Upper lobe of left lung (tissue), 6 donors: ENCODE measurements around the gene NTPCR. TPM values are rescaled to one million over a fixed set of nuclear protein-coding genes. Genes with fewer than 3 reads are reported as not detected.

Source experiments
- ATAC-seq, 2 donors: fragments of 200-7000 bp; cut with Tn5 transposase; one replicate each; pipeline ENCODE4 v1.9.1; 2022; ENCODE audit warnings: mild to moderate bottlenecking in 2 of 2, moderate library complexity in 2 of 2; ENCODE audit not compliant: low FRiP score in 2 of 2
- DNase-seq, 2 donors: peaks; one replicate each; pipeline ENCODE4 v3.0.0-alpha.2; 2019 to 2020
- H3K27ac ChIP-seq, 4 donors: fragments of 200-600 bp; sonication (generic); one replicate each; pipeline ENCODE4 v1.5.1; 2016 to 2019
- H3K27me3 ChIP-seq, 4 donors: fragments of 200-600 bp; sonication (generic); one replicate each; pipeline ENCODE4 v1.5.1; 2017 to 2019
- H3K36me3 ChIP-seq, 4 donors: fragments of 200-600 bp; sonication (generic); one replicate each; pipeline ENCODE4 v1.5.1; 2016 to 2019
- H3K4me1 ChIP-seq, 4 donors: fragments of 200-600 bp; sonication (generic); one replicate each; pipeline ENCODE4 v1.5.1; 2018 to 2019
- H3K4me3 ChIP-seq, 4 donors: fragments of 200-600 bp; sonication (generic); one replicate each; pipeline ENCODE4 v1.5.1; 2017 to 2019; ENCODE audit warnings: mild to moderate bottlenecking in 2 of 4, moderate library complexity in 1 of 4
- H3K9me3 ChIP-seq, 4 donors: fragments of 200-600 bp; sonication (generic); one replicate each; pipeline ENCODE4 v1.5.1; 2018 to 2019
- CTCF ChIP-seq, 6 experiments: fragments of 450-650 bp in 4 of 6; fragments of 200-600 bp in 2 of 6; sonication (generic) in 2 of 6; IDR thresholded peaks; one replicate each; pipeline ENCODE4 v1.5.1; 2016 to 2019; ENCODE audit warnings: antibody characterized with exemption in 6 of 6
- EP300 ChIP-seq, 4 donors: sonication (generic); formaldehyde crosslinking; IDR thresholded peaks; one replicate each; pipeline ENCODE4 v1.5.1; 2017; ENCODE audit warnings: antibody characterized with exemption in 4 of 4, control low read depth in 2 of 4
- POLR2A ChIP-seq, 4 donors: fragments of 450-650 bp; IDR thresholded peaks; one replicate each; pipeline ENCODE4 v1.5.1; 2016 to 2017; ENCODE audit warnings: antibody characterized with exemption in 4 of 4, mild to moderate bottlenecking in 2 of 4
- POLR2AphosphoS5 ChIP-seq, 2 donors: sonication (generic); formaldehyde crosslinking; IDR thresholded peaks; one replicate each; pipeline ENCODE4 v1.5.1; 2017; ENCODE audit warnings: antibody characterized with exemption in 2 of 2
- WGBS, 2 donors: methylation state at CpG; one replicate each; pipeline ENCODE4 v1.1.5; 2017 to 2018; 5-methylcytosine and 5-hydroxymethylcytosine counted together
- total RNA-seq, 6 donors: library from RNA; depleted of rRNA in 4 of 6; stranded (reverse); fragments of >200 nt in 4 of 6; gene quantifications; one replicate each; pipeline versions ENCODE4 v1.1.0 to v1.2.1, GENCODE V29; 2016 to 2021
- donor health status: DM: no; HTN: no; CAD: no; lungs with moderate emphysema.
- donor health status: DM: no; HTN: yes; CAD: no; lungs with severe emphysema.

The NTPCR gene
- total RNA-seq, 6 donors from 2014 or later: 15.2 to 35.5 (median 21.2) TPM

GRCh38 chr1:232951180-232951579 is 769 bp downstream of the NTPCR start:
- Histone ChIP-seq H3K27me3 (no peaks in the 10 kb centered on the region), H3K4me1 (peaks cover 11 to 29% (median 15%) of the 10 kb centered on the region in 4 donors), H3K36me3 (peaks cover 0 to 4% (median 0%) of the 10 kb centered on the region in 4 donors), H3K4me3 (peak overlapping the region; percentile 45 to 88 (median 70)), H3K9me3 (no peaks in the 10 kb centered on the region), H3K27ac (peak overlapping the region in 2 of 4 donors; percentile 88 to 89)
- DNase-seq (peak in 1 of 2 donors; percentile 26), ATAC-seq (peak; percentile 4 to 18)
- no peak for TF ChIP-seq CTCF (IDR thresholded peaks at IDR 0.05)
- no peak for TF ChIP-seq POLR2AphosphoS5 (IDR thresholded peaks at IDR 0.05)
- TF ChIP-seq POLR2A (IDR thresholded peaks at IDR 0.05): no peak
- 21 to 23% methylated on average over 5 of the region's 5 CpGs for WGBS, 2 donors

GRCh38 chr1:232951605-232952004 is 1.2 kb downstream of the NTPCR start:
- no peaks in the 10 kb centered on the region for H3K27me3 ChIP-seq
- H3K9me3 ChIP-seq: no peaks in the 10 kb centered on the region
- peak overlapping the region in 1 of 4 donors; percentile 89 for H3K27ac ChIP-seq
- ATAC-seq: no peak
- peaks cover 11 to 29% (median 15%) of the 10 kb centered on the region in 4 donors for H3K4me1 ChIP-seq
- peak overlapping the region in 2 of 4 donors; percentile 64 to 77 for H3K4me3 ChIP-seq
- DNase-seq: no peak
- TF ChIP-seq POLR2A (IDR thresholded peaks at IDR 0.05): no peak
- no peak for TF ChIP-seq EP300 (IDR thresholded peaks at IDR 0.05)
- TF ChIP-seq CTCF (IDR thresholded peaks at IDR 0.05): no peak
- no peak for TF ChIP-seq POLR2AphosphoS5 (IDR thresholded peaks at IDR 0.05)
- H3K36me3 ChIP-seq: peaks cover 0 to 8% (median 0%) of the 10 kb centered on the region in 4 donors
- 63 to 75% methylated on average over 1 of the region's 1 CpG for WGBS, 2 donors

GRCh38 chr1:232952514-232953499 is 2.4 kb downstream of the NTPCR start:
- DNase-seq: peak in 1 of 2 donors; percentile 37
- peak in 1 of 2 donors; percentile 30 for ATAC-seq
- Histone ChIP-seq H3K4me3 (no peak overlapping the region), H3K36me3 (peaks cover under 1 to 12% (median 3%) of the 10 kb centered on the region in 4 donors), H3K27ac (no peak overlapping the region), H3K4me1 (peaks cover 11 to 29% (median 15%) of the 10 kb centered on the region in 4 donors), H3K27me3 (no peaks in the 10 kb centered on the region), H3K9me3 (peaks cover 0 to under 1% (median 0%) of the 10 kb centered on the region in 4 donors)
- 85 to 91% methylated on average over 2 of the region's 2 CpGs for WGBS, 2 donors
- peak; percentile 46 to 69 (median 55) for TF ChIP-seq CTCF (IDR thresholded peaks at IDR 0.05)
- TF ChIP-seq POLR2A (IDR thresholded peaks at IDR 0.05): no peak

DNA sequence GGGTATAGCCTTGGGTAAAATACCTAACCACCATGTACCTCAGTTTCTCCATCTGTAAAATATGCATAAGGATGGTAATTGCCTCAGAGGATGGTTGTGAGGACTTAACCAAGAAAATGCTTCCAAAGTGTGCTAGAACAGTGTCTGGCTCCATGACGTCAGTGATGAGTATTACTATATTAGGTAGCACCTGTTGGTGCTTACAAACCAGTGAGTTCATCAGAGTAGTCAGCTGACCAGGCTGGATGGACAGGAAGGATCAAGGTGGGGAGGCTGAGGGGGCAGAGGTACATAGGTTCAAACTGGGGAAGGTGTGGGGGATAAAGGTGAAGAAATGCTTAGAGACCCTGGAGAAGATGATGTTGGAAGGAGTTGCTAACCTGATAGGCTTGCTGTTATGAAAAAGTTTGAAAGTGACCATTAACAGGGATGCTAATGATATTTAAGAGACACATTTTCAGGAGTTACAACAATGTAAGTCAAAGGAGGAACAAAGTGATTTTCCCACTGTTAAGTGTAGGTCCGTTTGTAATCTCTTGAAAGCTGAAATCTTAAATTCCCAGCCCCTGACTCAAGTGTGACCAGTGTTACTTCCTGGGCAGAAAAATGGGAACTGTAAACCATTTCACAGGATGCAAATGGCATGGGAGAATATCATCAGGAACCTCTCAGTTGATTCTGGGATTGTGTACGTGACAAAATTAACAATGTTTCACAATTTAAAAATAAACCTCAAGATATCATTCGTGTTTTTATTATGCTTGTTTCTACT is 4.4 kb downstream of the NTPCR start:
- TF ChIP-seq POLR2A (IDR thresholded peaks at IDR 0.05) (no peak), POLR2AphosphoS5 (IDR thresholded peaks at IDR 0.05) (no peak), EP300 (IDR thresholded peaks at IDR 0.05) (no peak), CTCF (IDR thresholded peaks at IDR 0.05) (no peak)
- Histone ChIP-seq H3K36me3 (peaks cover 4 to 28% (median 10%) of the 10 kb centered on the region in 4 donors), H3K4me3 (no peak overlapping the region), H3K4me1 (peaks cover 9 to 26% (median 13%) of the 10 kb centered on the region in 4 donors), H3K27ac (no peak overlapping the region), H3K9me3 (peaks cover 0 to 9% (median 0%) of the 10 kb centered on the region in 4 donors), H3K27me3 (no peaks in the 10 kb centered on the region)
- DNase-seq (no peak), ATAC-seq (no peak)
- WGBS, 2 donors: 76 to 87% methylated on average over 4 of the region's 4 CpGs
